Gastroesophageal sphincter (tissue), 3 donors: Measurements from ENCODE around the gene SSH2.

Experiments used
- CTCF ChIP-seq, 4 experiments: fragments of 200-600 bp in 2 of 4; fragments of 450-650 bp in 2 of 4; sonication (generic) in 1 of 4; IDR thresholded peaks; one replicate each; pipeline ENCODE4 v1.5.1; 2017 to 2019; ENCODE audit warnings: antibody characterized with exemption in 4 of 4, mild to moderate bottlenecking in 2 of 4, moderate library complexity in 2 of 4
- POLR2A ChIP-seq, 2 donors: fragments of 450-650 bp; IDR thresholded peaks; one replicate each; pipeline ENCODE4 v1.6.1; 2017; ENCODE audit warnings: antibody characterized with exemption in 2 of 2, mild to moderate bottlenecking in 2 of 2, moderate library complexity in 1 of 2

- TF ChIP-seq CTCF (IDR thresholded peaks at IDR 0.05) (no peak), POLR2A (IDR thresholded peaks at IDR 0.05) (no peak)
These were observed 318.0 kb downstream of the SSH2 start for GRCh38 chr17:29612094-29612403.
